H1 (cell line): ENCODE measurements around the gene MAGI1. TPM values are rescaled to one million over a fixed set of nuclear protein-coding genes. Genes with fewer than 3 reads are reported as not detected.

Experiments used
- CTCF ChIA-PET: fragments of 300-600 bp; sonication (Branson Sonifier 250); formaldehyde crosslinking; loops from one replicate; lab custom pipeline; 2021; ENCODE audit not compliant: partially characterized antibody; lab: Charles Lee
- POLR2A ChIA-PET: fragments of 300-600 bp; sonication (Branson Sonifier 250); formaldehyde crosslinking; loops from one replicate; lab custom pipeline; 2021; ENCODE audit warnings: inconsistent platforms; ENCODE audit not compliant: partially characterized antibody; lab: Charles Lee
- DNase-seq, 2 experiments: peaks; one replicate each; pipeline versions ENCODE4 v3.0.0 to v3.0.0-alpha.2; 2010 to 2022; ENCODE audit warnings: low spot score in 2 of 2, low read depth in 1 of 2, mixed read lengths in 1 of 2
- FAIRE-seq: peaks from 2 replicates; lab custom pipeline; 2011; peaks lifted over from hg19 to GRCh38; lab: Jason Lieb, UNC
- H2AFZ ChIP-seq: 2 replicates; pipeline ENCODE4 v1.8.1; 2012; ENCODE audit warnings: low read length, inconsistent platforms
- H2AK5ac ChIP-seq: 2 replicates; pipeline ENCODE4 v1.6.1; 2013; ENCODE audit warnings: low read depth, low read length
- H2BK120ac ChIP-seq: replicated peaks from 2 replicates; pipeline ENCODE3; 2013; ENCODE audit warnings: low read depth, low read length, inconsistent platforms
- H2BK12ac ChIP-seq: 2 replicates; pipeline ENCODE4 v1.6.1; 2013; ENCODE audit warnings: low read depth, low read length
- H2BK15ac ChIP-seq: 2 replicates; pipeline ENCODE4 v1.6.1; 2013; ENCODE audit warnings: low read length
- H2BK20ac ChIP-seq: 2 replicates; pipeline ENCODE4 v1.6.1; 2013; ENCODE audit warnings: low read length
- H2BK5ac ChIP-seq: 2 replicates; pipeline ENCODE4 v1.6.1; 2013; ENCODE audit warnings: low read depth, low read length
- H3K14ac ChIP-seq: 2 replicates; pipeline ENCODE4 v1.6.1; 2013; ENCODE audit warnings: inconsistent platforms; ENCODE audit not compliant: insufficient read length
- H3K18ac ChIP-seq: 2 replicates; pipeline ENCODE4 v1.6.1; 2013; ENCODE audit warnings: low read length; ENCODE audit errors: extremely low read depth
- H3K23ac ChIP-seq: 2 replicates; pipeline ENCODE4 v1.6.1; 2013; ENCODE audit warnings: inconsistent platforms; ENCODE audit not compliant: insufficient read length
- H3K23me2 ChIP-seq: 2 replicates; pipeline ENCODE4 v1.6.1; 2013; ENCODE audit warnings: low read depth, low read length
- H3K27ac ChIP-seq: 2 replicates; pipeline ENCODE4 v1.6.1; 2011; ENCODE audit warnings: low read depth, low read length, inconsistent platforms
- H3K27me3 ChIP-seq, 4 experiments: replicated peaks in 1 of 4; 1 replicate in 1 of 4; 2 replicates in 3 of 4; pipeline versions ENCODE4 v1.6.1 to v1.8.1; 2011 to 2013; ENCODE audit warnings: low read length in 3 of 4, mild to moderate bottlenecking in 3 of 4, inconsistent platforms in 2 of 4, mixed read lengths in 2 of 4, moderate library complexity in 1 of 4; ENCODE audit not compliant: control insufficient read depth in 3 of 4, insufficient read depth in 3 of 4; ENCODE audit errors: extremely low read depth in 1 of 4
- H3K36me3 ChIP-seq, 4 experiments: 2 replicates each; pipeline versions ENCODE4 v1.6.1 to v1.8.1; 2011 to 2013; ENCODE audit warnings: mild to moderate bottlenecking in 4 of 4, low read length in 3 of 4, moderate library complexity in 2 of 4, control low read depth in 1 of 4, inconsistent platforms in 1 of 4; ENCODE audit not compliant: insufficient read depth in 4 of 4, control insufficient read depth in 2 of 4
- H3K4ac ChIP-seq: replicated peaks from 2 replicates; pipeline ENCODE3; 2013; ENCODE audit warnings: low read length, low read depth, mixed read lengths, inconsistent platforms; ENCODE audit not compliant: insufficient read length
- H3K4me1 ChIP-seq, 4 experiments: replicated peaks in 1 of 4; 1 replicate in 1 of 4; 2 replicates in 3 of 4; pipeline versions ENCODE4 v1.6.1 to v1.8.1; 2011 to 2013; ENCODE audit warnings: low read length in 3 of 4, inconsistent platforms in 2 of 4, mixed read lengths in 1 of 4; ENCODE audit not compliant: insufficient read depth in 4 of 4, control insufficient read depth in 3 of 4
- H3K4me2 ChIP-seq, 2 experiments: 2 replicates each; pipeline versions ENCODE4 v1.6.1 to v1.8.1; 2011 to 2013; ENCODE audit warnings: low read depth in 2 of 2, low read length in 2 of 2, control low read depth in 1 of 2, inconsistent platforms in 1 of 2, mild to moderate bottlenecking in 1 of 2; ENCODE audit not compliant: insufficient read depth in 1 of 2
- H3K4me3 ChIP-seq, 4 experiments: fragments of 200-600, 300-600 bp in 1 of 4; sonication (generic), shearing (Covaris generic), sonication (Bioruptor Twin) in 1 of 4; 2 replicates each; pipeline versions ENCODE4 v1.5.1 to v1.8.1; 2011 to 2016; ENCODE audit warnings: low read length in 4 of 4, low read depth in 3 of 4, control low read depth in 2 of 4, inconsistent platforms in 2 of 4, mild to moderate bottlenecking in 2 of 4, mixed read lengths in 1 of 4, moderate library complexity in 1 of 4; ENCODE audit not compliant: insufficient read depth in 2 of 4; ENCODE audit errors: extremely low read depth in 1 of 4
- H3K56ac ChIP-seq: replicated peaks from 2 replicates; pipeline ENCODE3; 2013; ENCODE audit warnings: low read depth, mild to moderate bottlenecking, mixed read lengths, low read length, inconsistent platforms; ENCODE audit not compliant: insufficient read length
- H3K79me1 ChIP-seq: 2 replicates; pipeline ENCODE4 v1.6.1; 2013; ENCODE audit warnings: low read depth, low read length, control low read depth
- H3K79me2 ChIP-seq, 2 experiments: 2 replicates each; pipeline versions ENCODE4 v1.6.1 to v1.8.1; 2012 to 2013; ENCODE audit warnings: low read length in 2 of 2, mild to moderate bottlenecking in 2 of 2, inconsistent platforms in 1 of 2; ENCODE audit not compliant: insufficient read depth in 2 of 2, control insufficient read depth in 1 of 2
- H3K9ac ChIP-seq, 4 experiments: replicated peaks in 1 of 4; 1 replicate in 1 of 4; 2 replicates in 3 of 4; pipeline versions ENCODE4 v1.6.1 to v1.8.1; 2011 to 2013; ENCODE audit warnings: low read depth in 3 of 4, low read length in 3 of 4, control low read depth in 2 of 4, mild to moderate bottlenecking in 2 of 4, moderate library complexity in 2 of 4, inconsistent platforms in 1 of 4; ENCODE audit errors: extremely low read depth in 1 of 4
- H3K9me3 ChIP-seq, 2 experiments: 2 replicates each; pipeline versions ENCODE4 v1.6.1 to v1.8.1; 2012 to 2013; ENCODE audit warnings: mild to moderate bottlenecking in 2 of 2, moderate library complexity in 2 of 2, control low read depth in 1 of 2, inconsistent platforms in 1 of 2, low read depth in 1 of 2, low read length in 1 of 2, mixed read lengths in 1 of 2; ENCODE audit not compliant: insufficient read depth in 2 of 2
- H4K20me1 ChIP-seq, 2 experiments: replicated peaks in 1 of 2; 2 replicates each; pipeline versions ENCODE3 to v1.8.1; 2011 to 2013; ENCODE audit warnings: inconsistent platforms in 2 of 2, low read length in 2 of 2, mild to moderate bottlenecking in 1 of 2; ENCODE audit not compliant: insufficient read depth in 2 of 2, control insufficient read depth in 1 of 2
- H4K5ac ChIP-seq: 2 replicates; pipeline ENCODE4 v1.6.1; 2013; ENCODE audit warnings: low read length, low read depth, mixed read lengths, inconsistent platforms; ENCODE audit not compliant: insufficient read length
- H4K8ac ChIP-seq: 2 replicates; pipeline ENCODE4 v1.8.0; 2013; ENCODE audit warnings: mild to moderate bottlenecking, moderate library complexity, low read length, inconsistent platforms; ENCODE audit not compliant: insufficient read depth; ENCODE audit errors: extremely low read depth
- H4K91ac ChIP-seq: replicated peaks from 2 replicates; pipeline ENCODE3; 2013; ENCODE audit warnings: low read length, mixed read lengths, inconsistent platforms; ENCODE audit not compliant: insufficient read length
- CBX8 ChIP-seq: fragments of 300-800, 300-1000 bp; sonication (generic); IDR thresholded peaks from 2 replicates; pipeline ENCODE4 v1.7.1; 2016; ENCODE audit warnings: low read depth, low read length, borderline replicate concordance
- SAP30 ChIP-seq: fragments of 300-600 bp; sonication (generic); IDR thresholded peaks from 2 replicates; pipeline ENCODE4 v1.7.1; 2012; ENCODE audit warnings: low read length, moderate library complexity, mild to moderate bottlenecking, inconsistent platforms; ENCODE audit not compliant: insufficient read depth, insufficient replicate concordance
- SIN3A ChIP-seq, 2 experiments: IDR thresholded peaks in 1 of 2; conservative IDR thresholded peaks in 1 of 2; 2 replicates each; pipeline ENCODE4 v1.6.1; 2011 to 2012; ENCODE audit warnings: low read length in 2 of 2, improper control_type of control experiment in 1 of 2, low read depth in 1 of 2, mild to moderate bottlenecking in 1 of 2
- WGBS, 2 experiments: shearing (Covaris generic) in 1 of 2; methylation state at CpG; one replicate each; pipeline versions ENCODE4 v1.1.6 to v1.1.7; 2013 to 2015; ENCODE audit warnings: low lambda C conversion rate in 2 of 2, mixed read lengths in 2 of 2, inconsistent platforms in 1 of 2, low coverage in 1 of 2, missing lambda C conversion rate in 1 of 2; ENCODE audit not compliant: insufficient replicate concordance in 2 of 2, insufficient coverage in 1 of 2, insufficient read length in 1 of 2; ENCODE audit errors: extremely low coverage in 1 of 2, missing lambda C conversion rate in 1 of 2; 5-methylcytosine and 5-hydroxymethylcytosine counted together
- polyA plus RNA-seq, 7 experiments: library from polyadenylated mRNA; depleted of rRNA in 3 of 7; stranded (reverse) in 5 of 7; unstranded in 2 of 7; fragments of >200 nt in 5 of 7; fragments of 200-250 nt in 2 of 7; gene quantifications; 1 replicate in 5 of 7; 2 replicates in 1 of 7; 4 replicates in 1 of 7; pipeline versions ENCODE4 v1.2.1 to v1.2.3, GENCODE V29; 2011 to 2013; ENCODE audit warnings: missing spikeins in 2 of 7, mixed read lengths in 2 of 7
- total RNA-seq: library from RNA; stranded (reverse); fragmentation: NEBNext Ultra II Directional; extraction: Animal tissue kit (Norgen Biotek cat#: 25700); gene quantifications from 2 replicates; pipeline ENCODE4 v1.2.1, GENCODE V29; 2021

The MAGI1 gene
- total and polyA plus RNA-seq, 2 of the 8 experiments (the other 6 are each of a cell fraction or from before 2014, with no cell fraction given): 19.8 to 78.0 TPM

GRCh38 chr3:65401359-65402305 lies 637.1 kb downstream of the MAGI1 start:
- H4K20me1 ChIP-seq: no peaks in the 10 kb centered on the region
- no peak overlapping the region for H2AK5ac ChIP-seq
- peak overlapping the region; percentile 75 for H3K4me2 ChIP-seq
- H4K8ac ChIP-seq: no peak overlapping the region
- H2BK15ac ChIP-seq: no peak overlapping the region
- 10% methylated on average over 10 of the region's 10 CpGs; no CpG with 5 or more reads in 1 of the 2 experiments for WGBS, 2 experiments
- H3K18ac ChIP-seq: peak overlapping the region; percentile 72
- H4K91ac ChIP-seq: no peak overlapping the region
- DNase-seq: peak in 1 of 2 experiments; percentile 51
- no peaks in the 10 kb centered on the region for H3K36me3 ChIP-seq
- H3K27me3 ChIP-seq: no peaks in the 10 kb centered on the region
- peak overlapping the region; percentile 1 to 53 (median 26); a peak in 7 of 8 replicates for H3K4me3 ChIP-seq
- no peak overlapping the region; the same call in 1 of the 2 replicates for H2BK20ac ChIP-seq
- ChIA-PET POLR2A (interaction anchor here (0.6 to 1.3 kb wide), 5 partner anchors 8 to 241 kb away, joined by 3 to 5 read pairs (median 3); no protein-coding TSS in a partner anchor), CTCF (interaction anchor here (0.5 to 2.2 kb wide), 6 partner anchors 11 to 67 kb away, joined by 3 to 9 read pairs (median 4); no protein-coding TSS in a partner anchor)
- H2AFZ ChIP-seq: no peak overlapping the region
- peaks cover 0 to 5% of the 10 kb centered on the region in 2 experiments; a peak in 2 of 4 replicates for H3K79me2 ChIP-seq
- H3K79me1 ChIP-seq: no peaks in the 10 kb centered on the region
- no peak overlapping the region for H3K27ac ChIP-seq
- peak overlapping the region; percentile 28 for H3K4ac ChIP-seq
- H2BK120ac ChIP-seq: peak overlapping the region; percentile 10
- no peak overlapping the region for H3K14ac ChIP-seq
- peak; percentile 93 for FAIRE-seq
- no peak overlapping the region for H3K23ac ChIP-seq
- H2BK5ac ChIP-seq: peak overlapping the region; percentile 63; the same call in 1 of the 2 replicates
- 0 out of 2 replicates have a peak, but pooled peaks cover 3% of the 10 kb centered on the region for H3K23me2 ChIP-seq
- H3K9ac ChIP-seq: no peak overlapping the region
- H3K9me3 ChIP-seq: no peaks in the 10 kb centered on the region
- peak overlapping the region; percentile 84 for H4K5ac ChIP-seq
- TF ChIP-seq SIN3A (conservative IDR thresholded peaks at IDR 0.05 in 1 of 2, IDR thresholded peaks at IDR 0.05 in 1 of 2; ENCODE audit: low read depth in 1 of 2, low read length in 2 of 2): peak; percentile 51 to 92; a peak in 3 of 4 replicates
- TF ChIP-seq CBX8: no peak
- TF ChIP-seq SAP30: peak; percentile 63
- TF ChIP-seq, all 59 proteins: peak for 2
- Histone ChIP-seq H3K4me1 (peaks cover 23 to 29% (median 27%) of the 10 kb centered on the region in 4 experiments), H3K56ac (no peak overlapping the region), H2BK12ac (peak overlapping the region; percentile 88)
